Measurements from ENCODE around the gene RNF38.
A peak's percentile ranks its signal among the peaks of the same experiment; 100 is the strongest.

The RNF38 gene

DNA sequence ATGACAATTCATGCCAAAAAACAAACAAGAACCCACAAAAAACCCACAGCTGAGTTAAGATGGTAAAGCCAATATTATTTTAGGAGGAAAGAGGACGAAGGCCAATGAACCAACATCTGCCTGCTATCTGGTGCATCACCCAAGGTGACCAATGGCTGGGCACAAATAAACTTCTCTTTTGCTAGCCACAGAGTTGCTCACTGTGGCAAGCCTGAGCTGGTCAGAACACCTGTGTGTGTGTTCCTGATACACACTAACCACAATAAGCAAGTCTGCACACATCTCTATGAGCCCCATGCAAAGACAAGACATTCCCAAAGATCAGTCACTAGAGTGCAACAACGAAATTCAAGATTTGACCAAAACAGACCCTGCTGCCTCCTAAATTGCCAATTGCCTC is 63.1 kb downstream of the RNF38 start:
- TF ChIP-seq, protein P1, sequence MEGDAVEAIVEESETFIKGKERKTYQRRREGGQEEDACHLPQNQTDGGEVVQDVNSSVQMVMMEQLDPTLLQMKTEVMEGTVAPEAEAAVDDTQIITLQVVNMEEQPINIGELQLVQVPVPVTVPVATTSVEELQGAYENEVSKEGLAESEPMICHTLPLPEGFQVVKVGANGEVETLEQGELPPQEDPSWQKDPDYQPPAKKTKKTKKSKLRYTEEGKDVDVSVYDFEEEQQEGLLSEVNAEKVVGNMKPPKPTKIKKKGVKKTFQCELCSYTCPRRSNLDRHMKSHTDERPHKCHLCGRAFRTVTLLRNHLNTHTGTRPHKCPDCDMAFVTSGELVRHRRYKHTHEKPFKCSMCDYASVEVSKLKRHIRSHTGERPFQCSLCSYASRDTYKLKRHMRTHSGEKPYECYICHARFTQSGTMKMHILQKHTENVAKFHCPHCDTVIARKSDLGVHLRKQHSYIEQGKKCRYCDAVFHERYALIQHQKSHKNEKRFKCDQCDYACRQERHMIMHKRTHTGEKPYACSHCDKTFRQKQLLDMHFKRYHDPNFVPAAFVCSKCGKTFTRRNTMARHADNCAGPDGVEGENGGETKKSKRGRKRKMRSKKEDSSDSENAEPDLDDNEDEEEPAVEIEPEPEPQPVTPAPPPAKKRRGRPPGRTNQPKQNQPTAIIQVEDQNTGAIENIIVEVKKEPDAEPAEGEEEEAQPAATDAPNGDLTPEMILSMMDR (IDR thresholded peaks at IDR 0.05; ENCODE audit: control insufficient read depth, extremely low read depth, insufficient read depth): no peak
- no peak overlapping the region for H3K4me3 ChIP-seq (ENCODE audit: low read depth, low read length)
- no peak for DNase-seq (ENCODE audit: low read depth)

DNA sequence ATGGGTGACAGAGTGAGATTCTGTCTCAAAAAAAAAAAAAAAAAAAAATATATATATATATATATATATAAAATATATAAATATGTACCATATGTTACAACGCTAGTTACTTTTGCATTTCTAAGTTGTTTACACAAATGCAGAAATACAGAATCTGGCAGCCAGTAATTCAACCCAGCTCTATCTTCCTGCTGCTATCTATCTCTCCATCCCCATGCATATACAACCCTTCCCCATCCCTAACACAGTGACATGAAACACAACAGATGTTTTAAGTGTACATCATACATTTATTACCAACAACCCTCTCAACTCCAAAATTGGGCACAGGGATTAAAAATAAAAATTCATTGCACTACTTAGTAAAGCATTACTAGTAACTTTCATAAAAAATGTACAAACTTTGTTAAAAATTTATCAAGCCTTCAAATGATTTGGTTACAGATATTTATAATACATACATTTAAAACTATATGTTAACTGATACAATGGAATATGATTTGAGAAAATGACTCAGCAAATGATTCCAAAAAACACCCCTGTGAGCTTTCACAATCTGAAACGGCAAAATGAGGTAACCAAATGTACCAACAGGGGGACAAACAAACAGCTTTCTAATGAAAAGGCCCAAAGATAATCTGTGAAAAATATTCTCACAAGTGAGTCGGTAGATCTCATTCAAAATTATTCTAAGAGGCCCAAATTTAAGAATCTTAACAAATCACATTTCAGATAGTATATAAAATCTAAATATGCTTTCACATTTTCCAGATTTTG is 63.8 kb downstream of the RNF38 start:
- H3K4me3 ChIP-seq (ENCODE audit: low read depth, low read length): no peak overlapping the region
- no peak for DNase-seq (ENCODE audit: low read depth)
- TF ChIP-seq, protein P1 (IDR thresholded peaks at IDR 0.05; ENCODE audit: control insufficient read depth, extremely low read depth, insufficient read depth): no peak

DNA sequence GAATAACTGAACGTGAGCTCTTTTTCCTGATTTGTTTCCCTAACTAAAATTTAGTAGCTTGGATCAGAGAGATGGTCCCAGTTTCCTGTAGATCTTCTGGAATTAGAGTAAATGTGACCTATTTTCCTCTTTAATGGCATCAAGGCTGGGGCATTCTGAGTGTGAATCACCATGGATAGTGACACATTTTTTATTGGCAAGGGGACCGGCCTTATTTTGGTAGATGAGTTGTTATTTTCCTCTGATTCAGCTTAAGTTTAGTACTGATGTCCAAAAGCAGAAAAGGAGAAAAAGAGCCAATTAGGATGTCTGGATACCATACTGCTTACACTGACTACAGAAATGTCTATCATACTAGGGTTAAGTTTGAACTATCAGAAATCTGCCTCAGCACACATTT is 68.1 kb downstream of the RNF38 start:
- H3K4me3 ChIP-seq (ENCODE audit: low read depth, low read length): no peak overlapping the region
- TF ChIP-seq, protein P1 (IDR thresholded peaks at IDR 0.05; ENCODE audit: control insufficient read depth, extremely low read depth, insufficient read depth): no peak
- DNase-seq (ENCODE audit: low read depth): no peak

DNA sequence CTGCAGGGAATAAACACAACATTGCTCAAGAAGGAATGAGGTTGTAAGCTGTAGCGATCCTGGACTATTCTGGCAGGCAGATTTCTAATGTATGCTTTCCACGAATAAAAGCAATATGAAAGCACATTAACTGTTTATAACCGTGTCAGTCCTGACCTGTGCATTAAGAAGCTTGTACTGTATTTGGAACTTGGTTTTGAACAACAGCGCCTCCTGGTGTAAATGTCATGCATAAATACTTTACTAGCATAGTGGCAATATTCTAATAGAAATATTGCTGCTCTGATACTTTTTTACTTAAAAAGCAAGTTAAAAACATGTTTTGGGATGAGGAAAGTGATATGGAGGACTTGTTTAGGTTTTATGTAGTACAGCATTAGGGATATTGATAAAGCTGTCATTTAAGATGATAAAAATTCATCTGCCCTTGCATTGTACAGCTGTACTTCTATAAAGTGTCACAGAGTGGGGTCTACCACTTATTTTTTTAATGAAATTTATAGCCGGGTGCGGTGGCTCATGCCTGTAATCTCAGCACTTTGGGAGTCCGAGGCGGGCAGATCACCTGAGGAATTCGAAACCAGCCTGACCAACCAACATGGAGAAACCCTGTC is 71.2 kb downstream of the RNF38 start:
- TF ChIP-seq, protein P1 (IDR thresholded peaks at IDR 0.05; ENCODE audit: control insufficient read depth, extremely low read depth, insufficient read depth): peak; percentile 59
- no peak overlapping the region for H3K4me3 ChIP-seq (ENCODE audit: low read depth, low read length)
- DNase-seq (ENCODE audit: low read depth): peak; percentile 70

DNA sequence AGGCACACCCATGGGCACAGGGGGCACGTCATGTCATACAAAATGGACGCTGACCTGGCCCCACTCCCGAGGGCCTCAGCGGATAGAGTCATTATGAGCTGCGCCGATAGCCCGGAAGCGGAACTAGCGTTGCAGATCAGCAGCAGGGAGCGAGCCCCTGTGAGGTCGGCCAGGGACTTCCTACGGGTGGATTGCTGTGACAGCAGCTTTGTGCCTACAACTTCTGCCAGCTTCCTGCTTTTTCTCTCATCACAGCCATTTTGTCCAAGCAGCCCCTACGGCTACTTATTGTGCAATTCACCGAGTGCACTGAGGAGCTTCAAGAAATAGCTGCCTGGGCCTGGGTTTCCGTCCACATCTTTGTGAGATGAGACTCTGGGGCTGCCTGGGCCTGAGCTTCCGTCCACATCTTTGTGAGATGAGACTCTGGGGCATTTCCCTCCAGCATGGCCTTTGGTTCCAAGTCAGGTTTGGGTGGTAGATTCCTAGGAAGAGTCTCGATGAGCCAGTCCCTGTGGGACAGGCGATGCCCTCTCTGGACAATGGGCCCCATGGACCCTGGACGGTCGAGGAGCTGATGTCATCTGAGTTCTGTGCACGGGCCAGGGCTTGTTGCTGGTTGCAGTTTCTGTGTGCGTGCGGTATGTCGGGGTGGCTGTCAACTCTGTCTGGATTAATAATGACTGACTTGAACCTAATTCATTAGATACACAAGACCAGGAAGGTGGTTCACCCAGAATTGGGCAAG is 74.8 kb downstream of the RNF38 start:
- no peak overlapping the region for H3K4me3 ChIP-seq (ENCODE audit: low read depth, low read length)
- DNase-seq (ENCODE audit: low read depth): no peak
- TF ChIP-seq, protein P1 (IDR thresholded peaks at IDR 0.05; ENCODE audit: control insufficient read depth, extremely low read depth, insufficient read depth): no peak

DNA sequence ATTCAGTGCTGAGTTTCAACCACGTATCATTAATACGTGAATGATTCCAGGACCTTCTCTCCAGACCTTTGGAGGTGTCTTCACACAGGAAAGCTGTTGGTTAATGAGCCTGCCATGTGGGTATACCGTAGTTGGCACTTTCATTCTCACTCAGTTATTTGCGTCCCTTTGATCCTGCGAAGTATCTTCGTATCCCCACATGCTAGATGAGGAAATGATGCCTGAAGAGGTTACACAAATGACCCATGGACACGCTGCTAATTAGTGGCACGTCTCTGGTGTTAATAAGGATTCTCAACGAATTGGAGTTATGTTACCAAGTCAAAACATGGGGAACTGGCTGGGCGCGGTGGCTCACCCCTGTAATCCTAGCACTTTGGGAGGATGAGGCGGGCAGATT is 76.1 kb downstream of the RNF38 start:
- H3K4me3 ChIP-seq (ENCODE audit: low read depth, low read length): no peak overlapping the region
- DNase-seq (ENCODE audit: low read depth): no peak
- TF ChIP-seq, protein P1 (IDR thresholded peaks at IDR 0.05; ENCODE audit: control insufficient read depth, extremely low read depth, insufficient read depth): no peak

All from LNCaP clone FGC (cell line).